ENCODE results near the gene SLC25A48.

Gene SLC25A48

DNA sequence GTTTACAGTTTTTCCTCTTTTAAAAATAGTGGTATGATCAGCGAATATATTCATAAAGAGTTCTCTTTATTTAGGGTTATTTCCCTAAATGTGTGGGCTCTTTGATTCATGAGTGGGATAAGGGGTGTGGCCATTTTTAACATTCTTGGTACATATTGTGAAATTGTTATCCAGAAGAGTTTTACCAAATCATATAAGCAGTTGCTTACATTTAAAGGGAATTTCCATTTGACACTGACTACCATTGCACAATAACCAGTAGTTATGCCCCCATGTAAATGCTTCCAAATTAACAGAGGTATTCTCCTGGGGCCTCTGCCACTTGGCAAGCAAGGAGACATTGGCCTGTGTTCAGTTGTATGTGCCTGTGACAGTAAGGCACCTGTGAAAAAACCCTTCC, 27.2 kb downstream of the SLC25A48 start:
- no peak for DNase-seq

DNA sequence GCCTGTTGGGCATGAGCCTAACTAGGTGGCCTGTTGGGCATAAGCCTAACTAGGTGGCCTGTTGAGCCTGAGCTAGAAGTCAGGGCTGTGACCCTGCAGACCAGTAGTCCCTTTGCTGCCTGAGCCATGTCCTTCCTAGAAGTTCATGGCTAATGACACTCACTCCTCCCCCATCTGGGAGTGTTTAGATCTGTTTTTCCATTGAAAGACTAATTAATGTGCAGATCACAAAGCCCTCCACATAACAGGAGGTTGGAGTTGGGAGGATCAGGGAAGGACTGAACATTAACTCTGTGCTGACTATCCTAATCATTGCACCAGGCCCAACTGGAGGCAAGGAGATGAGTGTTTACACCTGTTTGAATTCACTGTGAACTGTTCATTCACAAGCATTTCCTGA, 27.6 kb downstream of the SLC25A48 start:
- no peak for DNase-seq

- DNase-seq: no peak
These were observed 28.3 kb downstream of the SLC25A48 start for GRCh38 chr5:135862744-135863143.

- no peak for DNase-seq
These were observed 30.3 kb downstream of the SLC25A48 start for GRCh38 chr5:135864503-135865435.

GRCh38 chr5:135866016-135866415, 31.6 kb downstream of the SLC25A48 start:
- no peak for DNase-seq

GRCh38 chr5:135867599-135867998, 33.1 kb downstream of the SLC25A48 start:
- no peak for DNase-seq

GRCh38 chr5:135868681-135869080, 34.2 kb downstream of the SLC25A48 start:
- no peak for DNase-seq

GRCh38 chr5:135869276-135869675, 34.8 kb downstream of the SLC25A48 start:
- no peak for DNase-seq

- DNase-seq: no peak
These were observed 35.5 kb downstream of the SLC25A48 start for GRCh38 chr5:135869935-135870334.

- DNase-seq: no peak
These were observed 36.9 kb downstream of the SLC25A48 start for GRCh38 chr5:135871268-135871915.

DNA sequence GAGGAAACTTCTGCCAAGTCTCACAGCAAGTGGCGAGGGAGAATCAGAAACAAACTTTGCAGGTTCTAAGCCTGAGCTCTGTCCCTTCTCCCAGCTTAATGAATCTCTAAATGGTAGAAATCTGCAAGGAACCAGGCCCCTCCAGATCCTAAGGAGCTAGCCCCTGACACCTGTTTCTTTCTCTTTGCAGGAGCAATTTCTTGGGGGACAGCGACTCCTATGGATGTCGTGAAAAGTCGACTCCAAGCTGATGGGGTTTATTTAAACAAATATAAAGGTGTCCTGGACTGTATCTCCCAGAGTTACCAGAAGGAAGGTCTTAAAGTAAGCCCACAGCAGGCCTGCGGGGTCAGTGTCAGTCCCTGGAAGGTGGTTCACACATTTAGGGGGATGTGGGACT, 39.4 kb downstream of the SLC25A48 start:
- DNase-seq: no peak

- DNase-seq: no peak
These were observed 40.0 kb downstream of the SLC25A48 start for GRCh38 chr5:135874461-135874860.

DNA sequence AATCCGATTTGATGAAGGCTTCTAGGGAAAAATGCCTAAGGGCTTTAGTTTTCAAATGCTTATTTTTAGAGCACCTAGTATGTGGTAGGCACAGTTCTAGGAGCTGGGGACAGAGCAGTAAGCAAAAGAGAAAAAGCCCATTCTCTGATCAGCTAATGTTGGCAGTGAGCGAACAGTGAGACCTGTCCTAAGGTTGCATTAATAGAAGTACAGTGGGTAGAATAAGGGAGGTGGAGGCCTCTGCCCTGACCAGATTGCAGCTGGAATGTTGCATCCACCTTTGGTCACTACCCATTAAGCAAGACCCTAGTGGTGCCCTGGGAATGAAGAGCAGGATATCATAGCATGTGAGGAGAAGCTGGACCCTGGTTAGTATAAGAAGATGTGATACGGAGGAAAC, 41.1 kb downstream of the SLC25A48 start:
- DNase-seq: no peak

- no peak for DNase-seq
These were observed 41.7 kb downstream of the SLC25A48 start for GRCh38 chr5:135876146-135876545.

- DNase-seq: no peak
These were observed 43.2 kb downstream of the SLC25A48 start for GRCh38 chr5:135877570-135878155.

DNA sequence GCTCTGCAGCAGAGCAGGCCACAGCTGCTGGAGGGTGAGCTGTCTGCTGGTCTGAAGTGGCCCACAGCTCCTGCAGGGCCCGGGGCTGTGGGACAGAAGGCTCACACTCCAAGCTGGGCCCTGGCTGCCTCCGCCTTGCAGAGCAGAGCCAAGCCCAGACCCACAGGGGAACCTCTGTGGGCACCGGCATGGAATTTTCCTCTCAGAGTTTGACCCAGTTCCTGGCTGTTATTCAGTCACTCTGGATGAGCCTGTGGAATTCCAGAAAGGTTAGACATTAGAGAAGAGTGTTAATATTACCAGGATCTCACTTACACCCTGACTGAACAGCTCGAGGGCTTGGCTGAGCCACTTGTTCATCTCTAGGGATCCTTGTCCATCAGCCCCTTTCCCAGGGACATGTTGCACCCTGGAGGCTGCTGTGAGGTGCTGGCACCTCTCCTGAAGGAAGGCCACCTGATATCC, 43.7 kb downstream of the SLC25A48 start:
- no peak for DNase-seq

DNA sequence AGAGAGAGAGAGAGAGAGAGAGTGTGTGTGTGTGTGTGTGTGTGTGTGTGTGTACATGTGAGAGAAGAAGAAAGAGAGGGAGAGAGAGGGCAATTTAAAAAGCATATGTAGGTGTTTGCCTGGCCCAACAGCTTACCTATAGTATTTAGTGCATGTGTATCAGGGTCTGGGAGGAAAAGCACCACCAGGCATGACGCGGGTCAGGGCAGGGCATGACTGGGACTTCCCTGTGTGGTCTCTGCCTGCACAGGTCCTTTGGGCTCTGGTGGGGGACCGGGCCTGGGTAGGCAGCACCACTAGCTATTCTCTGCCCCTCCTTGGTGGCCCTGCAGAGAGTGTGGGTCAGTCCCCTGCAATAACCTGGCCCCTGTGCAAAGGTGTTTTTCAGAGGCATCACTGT, 45.1 kb downstream of the SLC25A48 start:
- no peak for DNase-seq

DNA sequence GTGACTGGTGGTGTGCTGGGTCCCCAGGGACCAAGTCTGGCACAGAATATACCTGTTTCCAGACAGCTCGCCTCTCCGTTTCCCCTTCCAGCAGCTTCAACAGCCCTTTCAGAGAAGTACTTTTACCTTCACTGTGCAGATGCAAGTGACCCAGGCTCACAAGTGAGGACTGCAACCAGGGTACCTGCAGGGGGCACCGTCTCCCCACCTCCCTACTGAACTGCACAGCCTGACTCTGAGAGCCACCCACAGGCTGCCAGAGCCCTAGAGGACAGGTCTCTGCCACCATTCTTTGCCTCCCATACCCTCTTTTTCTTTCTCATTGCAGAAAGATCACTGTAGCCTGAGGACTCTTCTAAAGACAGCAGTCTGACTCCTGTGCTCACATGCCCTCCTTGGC, 45.8 kb downstream of the SLC25A48 start:
- DNase-seq: no peak

DNA sequence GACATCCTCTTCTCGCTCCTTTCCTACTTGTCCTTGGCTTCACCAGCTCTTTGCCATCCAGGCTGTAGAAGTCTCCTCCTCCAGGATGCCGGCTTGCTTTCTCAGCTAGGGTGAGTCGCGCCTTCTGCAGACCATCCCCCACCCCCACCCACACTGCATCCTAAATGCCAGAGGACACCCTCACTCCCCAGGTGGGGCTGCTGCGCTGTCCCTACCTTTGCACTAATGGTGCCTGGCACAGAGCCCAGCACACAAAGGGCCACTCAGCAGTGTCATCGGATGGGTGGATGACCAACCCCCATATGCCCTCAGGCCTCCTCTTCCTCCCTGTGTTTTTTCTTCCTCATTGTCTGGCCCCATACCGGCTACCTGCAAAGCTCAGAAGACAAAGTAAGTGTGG, 46.3 kb downstream of the SLC25A48 start:
- DNase-seq: no peak

GRCh38 chr5:135881244-135881643, 46.8 kb downstream of the SLC25A48 start:
- DNase-seq: no peak

DNA sequence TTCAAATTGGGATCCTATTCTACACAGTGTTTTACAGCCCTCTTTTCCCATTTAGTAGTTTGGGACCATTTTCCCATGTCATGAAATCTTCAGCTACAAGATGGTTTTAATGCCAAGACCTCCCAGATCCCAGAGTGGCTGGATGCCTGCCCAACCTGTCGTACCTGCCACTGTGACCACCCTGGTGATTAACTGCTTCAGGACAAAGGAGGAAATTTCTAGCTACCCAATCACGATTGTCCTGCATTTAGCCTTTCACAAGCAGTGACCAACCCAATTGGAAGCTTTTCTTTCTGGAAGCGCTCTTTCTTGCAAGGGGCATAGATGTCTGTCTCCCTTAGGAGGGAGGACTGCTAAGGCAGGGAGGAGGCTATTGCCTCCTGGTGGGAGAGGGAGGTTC, 47.4 kb downstream of the SLC25A48 start:
- DNase-seq: no peak

GRCh38 chr5:135883026-135883425, 48.6 kb downstream of the SLC25A48 start:
- no peak for DNase-seq

DNA sequence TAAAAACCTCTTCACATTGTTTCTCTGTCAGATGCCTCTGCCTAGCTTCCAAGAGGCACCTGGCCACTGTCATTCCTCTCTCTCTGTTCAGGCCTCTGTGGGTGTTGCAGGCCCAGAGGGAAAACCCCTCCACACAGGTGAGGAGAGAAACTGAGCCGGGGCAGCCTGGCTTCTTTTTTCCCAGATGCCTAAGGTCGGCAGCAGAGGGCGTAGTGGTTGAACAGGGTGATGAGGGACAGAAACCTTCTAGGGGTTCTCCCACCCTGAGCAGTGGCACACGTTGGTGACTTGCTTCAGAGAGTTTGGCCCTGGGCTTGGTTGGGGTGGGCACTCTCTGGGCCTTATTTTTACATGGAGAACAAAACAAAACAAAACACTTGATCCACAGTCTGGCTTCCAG, 49.0 kb downstream of the SLC25A48 start:
- no peak for DNase-seq

GRCh38 chr5:135885031-135885430, 50.6 kb downstream of the SLC25A48 start:
- no peak for DNase-seq
